ENCODE measurements around the gene CKAP2L.

Gene CKAP2L

GRCh38 chr2:112757265-112757664 is 7.1 kb downstream of the CKAP2L start:
- no peak for DNase-seq

DNA sequence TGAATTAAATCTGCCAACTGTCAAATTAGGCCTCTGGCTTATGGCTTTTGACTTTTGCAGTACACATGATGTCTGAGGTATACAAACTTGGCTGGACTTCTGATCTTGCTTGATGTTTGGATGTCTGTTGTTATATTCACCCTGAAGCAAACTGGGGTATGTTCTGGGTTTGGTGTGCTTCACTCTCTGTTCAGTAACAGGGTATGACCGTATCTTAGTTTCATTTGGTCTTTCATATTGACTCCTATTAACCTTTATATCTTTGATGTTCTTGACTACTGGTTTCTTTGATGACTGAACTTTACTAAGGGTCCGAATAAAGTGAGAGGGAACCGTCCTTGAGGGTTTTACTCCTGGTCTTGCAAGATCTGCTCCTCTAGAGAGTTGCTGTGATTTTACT is 8.2 kb downstream of the CKAP2L start:
- DNase-seq = no peak

DNA sequence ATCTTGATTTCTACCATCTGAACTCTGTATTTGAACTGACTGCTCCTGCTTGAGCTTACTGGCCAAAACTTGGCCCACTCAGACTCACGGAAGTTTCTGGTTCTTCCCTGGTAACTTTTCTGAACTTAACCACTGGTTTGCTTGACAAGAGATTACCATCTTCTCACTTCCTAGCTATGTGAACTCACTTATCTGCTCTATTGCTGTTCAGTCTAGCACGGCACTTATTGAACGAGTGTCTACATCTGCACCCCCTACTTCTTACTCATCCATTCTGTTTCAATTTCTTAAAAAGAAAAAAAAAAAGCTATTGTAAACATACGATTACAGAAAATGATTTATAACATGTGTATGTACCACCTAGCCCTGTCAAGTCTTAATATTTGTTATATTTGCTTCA is 9.0 kb downstream of the CKAP2L start:
- DNase-seq = no peak

GRCh38 chr2:112754564-112754963 is 9.8 kb downstream of the CKAP2L start:
- no peak for DNase-seq

GRCh38 chr2:112752667-112753066 is 11.7 kb downstream of the CKAP2L start:
- no peak for DNase-seq

DNA sequence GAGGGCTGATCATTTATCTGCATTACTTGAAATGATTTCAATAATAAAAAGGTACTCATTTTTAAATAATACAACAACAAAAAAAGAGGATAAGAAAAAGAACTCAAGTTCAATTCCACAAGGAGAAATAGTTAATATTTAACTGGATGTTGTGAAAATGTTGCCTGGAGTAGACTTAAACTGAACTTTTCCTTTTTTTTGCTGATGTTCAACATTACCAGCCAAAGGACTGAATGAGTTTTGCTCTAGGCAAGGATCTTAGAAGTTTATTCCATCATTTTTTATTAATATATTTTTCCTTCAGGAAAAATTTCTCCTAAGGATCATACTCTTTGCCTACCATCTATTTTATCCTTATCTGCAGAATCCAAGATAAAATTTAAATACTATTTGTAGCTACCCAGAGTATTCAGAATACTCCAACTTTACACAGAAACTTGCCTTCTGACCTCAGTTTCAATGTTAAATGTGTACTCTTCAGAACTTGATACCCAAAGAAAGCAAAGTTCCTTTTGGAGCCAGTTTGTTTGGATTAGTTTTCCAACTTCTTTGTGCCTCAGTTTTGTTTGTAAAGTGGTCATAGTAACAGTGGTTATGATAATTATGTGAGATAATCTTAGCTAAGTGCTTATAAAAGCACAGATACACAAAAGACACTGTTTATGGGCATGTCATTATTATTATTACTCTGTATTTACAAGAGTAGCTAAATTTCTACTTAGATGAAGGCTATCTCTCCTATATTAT is 12.8 kb downstream of the CKAP2L start:
- no peak for DNase-seq

GRCh38 chr2:112750560-112750843 is 13.9 kb downstream of the CKAP2L start:
- DNase-seq = no peak

DNA sequence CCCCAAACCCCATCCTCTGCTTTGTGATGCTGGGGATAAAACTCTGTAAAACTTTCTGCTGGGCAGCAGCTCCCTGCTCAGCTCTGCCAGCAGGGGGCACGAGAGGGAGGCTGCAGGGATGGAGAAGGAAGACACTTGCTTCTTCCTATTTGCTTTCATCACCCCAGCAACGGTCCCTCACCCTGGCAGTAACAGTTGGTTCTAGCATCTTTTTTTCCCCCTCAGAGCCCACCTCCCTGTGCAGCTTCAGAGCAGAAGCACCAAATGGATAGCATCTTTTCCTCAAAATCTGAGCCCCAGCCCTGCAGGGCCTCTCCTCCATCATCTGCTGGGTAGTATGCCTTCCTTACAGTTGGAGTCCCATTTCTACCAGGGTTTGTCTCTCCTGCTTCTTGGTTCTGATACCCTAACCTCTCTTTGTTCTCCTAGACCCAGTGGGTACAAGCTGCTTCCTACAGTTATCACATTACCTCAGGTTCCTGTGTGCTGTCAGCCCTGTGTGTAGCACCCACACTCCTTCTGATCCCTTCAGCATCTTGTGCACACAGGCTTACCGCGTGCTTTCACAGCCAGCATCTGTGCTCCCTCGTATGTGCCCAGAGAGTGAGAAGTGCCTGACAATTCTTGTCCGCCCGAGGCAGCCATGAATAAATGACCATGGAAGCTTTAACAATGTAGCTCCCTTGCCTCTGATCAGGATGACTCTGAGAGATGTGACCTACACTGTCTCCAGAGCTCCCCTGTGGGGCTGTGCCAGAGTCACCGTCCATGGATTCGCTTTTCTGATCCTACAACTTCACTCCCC is 14.5 kb downstream of the CKAP2L start:
- peak; percentile 78 for DNase-seq

DNA sequence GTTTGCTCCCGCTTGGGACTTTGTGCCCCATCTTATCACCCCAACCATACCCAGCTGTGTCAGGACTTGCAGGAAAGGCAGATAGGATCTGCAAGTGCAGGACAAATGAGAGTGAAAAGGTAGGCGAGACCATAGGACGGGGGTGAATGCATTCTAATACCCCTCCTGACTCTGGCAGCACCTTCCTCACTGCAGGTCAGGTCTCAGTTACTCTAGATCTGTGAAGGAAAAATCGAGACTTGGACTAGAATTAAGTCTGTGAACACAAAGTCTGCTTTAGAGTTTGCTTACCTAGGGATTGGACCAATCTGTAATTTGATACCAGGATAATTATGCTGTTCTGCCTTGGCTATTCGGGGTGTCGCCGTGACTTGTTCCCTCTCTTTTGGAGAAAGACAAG is 23.9 kb downstream of the CKAP2L start:
- DNase-seq = no peak

DNA sequence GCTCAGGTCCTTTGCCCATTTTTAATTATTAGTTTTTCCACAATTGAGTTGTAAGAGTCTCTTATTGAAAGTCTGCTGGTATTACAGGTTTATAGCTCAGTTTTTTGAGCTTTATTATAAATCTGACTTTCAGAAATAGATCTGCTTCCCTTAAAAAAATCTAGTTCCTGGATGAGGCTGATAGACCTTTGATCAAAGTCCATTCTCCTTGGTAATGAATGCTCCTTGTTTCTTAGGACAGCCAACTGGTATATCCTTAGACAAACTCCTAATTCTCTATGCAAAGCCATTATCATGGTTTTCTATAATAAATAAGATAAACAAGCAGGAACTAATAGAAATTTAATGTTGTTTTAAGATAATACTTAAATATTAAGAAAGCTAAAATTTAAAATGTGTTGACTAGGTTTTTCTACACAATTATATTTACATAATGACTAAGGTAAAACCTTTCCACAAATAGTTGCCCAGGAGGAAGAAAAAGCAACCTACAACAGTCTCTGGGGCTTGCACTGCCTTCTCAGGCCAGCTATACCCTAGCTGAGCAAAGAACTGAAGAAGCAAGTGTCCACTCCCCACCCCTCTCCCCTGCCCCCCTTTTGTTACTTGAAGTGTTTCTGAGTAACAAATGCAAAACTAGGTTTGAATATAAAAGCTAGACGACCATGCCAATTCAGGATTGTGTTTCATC is 26.7 kb downstream of the CKAP2L start:
- DNase-seq = no peak

- no peak for DNase-seq
Measured at GRCh38 chr2:112733871-112734270, 30.5 kb downstream of the CKAP2L start.

DNA sequence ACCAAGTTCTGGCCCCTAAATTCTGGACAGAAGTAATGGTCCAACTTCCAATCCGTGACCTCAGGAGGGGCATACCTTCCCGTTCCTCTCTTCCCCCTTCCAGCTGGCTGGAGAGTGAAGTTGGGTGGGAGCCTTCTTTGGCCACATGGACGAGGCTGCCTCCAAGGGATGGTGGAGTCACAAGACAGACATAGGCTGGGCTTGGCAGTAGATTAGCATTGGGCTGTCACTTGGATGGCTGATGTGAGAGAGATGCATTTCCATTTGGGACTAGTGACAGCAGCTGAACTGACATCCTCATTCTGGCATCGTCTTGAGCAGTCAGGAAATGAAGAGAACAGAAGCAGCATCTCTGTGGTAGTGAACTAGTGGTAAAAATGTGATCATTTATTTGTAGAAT is 31.0 kb downstream of the CKAP2L start:
- no peak for DNase-seq

DNA sequence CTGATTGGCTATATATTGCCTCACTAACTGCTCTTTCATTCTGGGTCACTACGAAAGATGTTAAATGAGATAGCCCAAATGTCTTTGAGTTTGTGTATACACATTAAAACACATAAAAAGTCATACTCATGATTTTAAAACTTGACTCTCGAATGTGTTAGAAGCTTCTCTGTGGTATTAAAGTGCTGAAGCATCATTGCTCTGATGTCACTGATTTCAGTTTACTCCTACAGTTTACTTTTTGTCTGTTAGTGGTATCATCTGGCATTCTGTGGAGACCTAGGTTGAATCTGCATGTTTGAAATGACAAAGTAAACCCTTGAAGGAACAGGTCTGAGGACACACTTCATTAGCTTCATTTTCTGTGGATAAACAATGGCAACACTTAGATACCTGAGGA is 32.9 kb downstream of the CKAP2L start:
- DNase-seq = no peak

DNA sequence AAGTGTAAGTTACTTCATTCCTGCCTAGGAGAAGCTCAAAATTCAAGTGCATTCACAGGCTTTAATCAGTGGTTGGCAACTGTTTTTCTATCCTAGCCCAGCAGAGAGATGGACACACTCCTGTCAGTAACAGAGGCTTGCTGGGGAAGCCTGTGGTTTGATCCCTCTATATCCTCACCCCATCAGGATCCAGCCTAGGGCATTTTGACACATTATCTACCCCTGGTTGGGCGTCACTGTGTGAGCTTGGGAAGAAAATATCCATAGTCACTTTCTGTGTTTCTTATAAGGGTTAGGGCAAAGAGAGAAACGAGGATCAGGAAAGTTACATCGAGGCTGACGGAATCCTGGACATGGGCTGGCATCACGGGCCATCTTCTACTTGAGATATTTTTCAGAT is 33.6 kb downstream of the CKAP2L start:
- no peak for DNase-seq

- DNase-seq = no peak
Measured at GRCh38 chr2:112730216-112730615, 34.2 kb downstream of the CKAP2L start.

- DNase-seq = no peak
Measured at GRCh38 chr2:112728378-112729175, 35.8 kb downstream of the CKAP2L start.

GRCh38 chr2:112728029-112728362 is 36.4 kb downstream of the CKAP2L start:
- no peak for DNase-seq

DNA sequence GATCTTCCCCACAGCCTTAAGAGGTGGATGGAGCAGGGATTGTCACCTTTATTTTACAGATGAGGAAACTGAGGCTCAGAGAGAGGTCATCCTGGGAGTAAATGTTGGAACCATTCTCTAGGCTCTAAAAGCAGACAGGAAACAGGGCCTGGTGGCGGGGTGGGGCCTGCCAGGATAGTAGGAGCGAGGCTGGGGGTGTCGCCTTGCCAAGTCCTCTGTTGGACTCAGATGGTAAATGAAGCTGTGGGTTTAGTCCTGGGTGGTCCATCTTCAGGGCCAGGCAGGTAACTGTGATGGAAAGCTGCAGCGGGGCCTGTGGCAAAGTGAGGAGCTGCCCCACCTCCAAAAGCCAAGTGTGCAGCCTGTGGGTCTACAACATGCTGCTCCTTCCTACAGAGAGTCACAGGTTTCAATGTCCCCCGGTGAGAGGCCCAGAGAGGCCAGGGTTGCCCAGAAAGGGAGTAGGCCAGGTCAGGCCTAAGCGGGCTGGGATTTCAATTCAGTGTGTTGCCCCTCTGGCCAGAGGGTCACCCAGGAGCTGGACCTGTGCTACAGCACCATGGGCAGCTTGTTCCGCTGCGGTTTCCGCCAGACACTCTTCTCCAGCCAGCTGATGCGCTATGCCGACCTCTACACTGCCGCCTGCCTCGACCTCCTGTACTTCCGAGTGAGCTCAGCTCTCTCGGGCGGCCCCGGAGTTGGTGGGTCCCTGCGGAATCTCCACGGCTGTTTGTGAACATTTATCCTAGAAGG is 37.0 kb downstream of the CKAP2L start:
- no peak for DNase-seq

- DNase-seq = peak; percentile 92
Measured at GRCh38 chr2:112726487-112727190, 37.8 kb downstream of the CKAP2L start.

DNA sequence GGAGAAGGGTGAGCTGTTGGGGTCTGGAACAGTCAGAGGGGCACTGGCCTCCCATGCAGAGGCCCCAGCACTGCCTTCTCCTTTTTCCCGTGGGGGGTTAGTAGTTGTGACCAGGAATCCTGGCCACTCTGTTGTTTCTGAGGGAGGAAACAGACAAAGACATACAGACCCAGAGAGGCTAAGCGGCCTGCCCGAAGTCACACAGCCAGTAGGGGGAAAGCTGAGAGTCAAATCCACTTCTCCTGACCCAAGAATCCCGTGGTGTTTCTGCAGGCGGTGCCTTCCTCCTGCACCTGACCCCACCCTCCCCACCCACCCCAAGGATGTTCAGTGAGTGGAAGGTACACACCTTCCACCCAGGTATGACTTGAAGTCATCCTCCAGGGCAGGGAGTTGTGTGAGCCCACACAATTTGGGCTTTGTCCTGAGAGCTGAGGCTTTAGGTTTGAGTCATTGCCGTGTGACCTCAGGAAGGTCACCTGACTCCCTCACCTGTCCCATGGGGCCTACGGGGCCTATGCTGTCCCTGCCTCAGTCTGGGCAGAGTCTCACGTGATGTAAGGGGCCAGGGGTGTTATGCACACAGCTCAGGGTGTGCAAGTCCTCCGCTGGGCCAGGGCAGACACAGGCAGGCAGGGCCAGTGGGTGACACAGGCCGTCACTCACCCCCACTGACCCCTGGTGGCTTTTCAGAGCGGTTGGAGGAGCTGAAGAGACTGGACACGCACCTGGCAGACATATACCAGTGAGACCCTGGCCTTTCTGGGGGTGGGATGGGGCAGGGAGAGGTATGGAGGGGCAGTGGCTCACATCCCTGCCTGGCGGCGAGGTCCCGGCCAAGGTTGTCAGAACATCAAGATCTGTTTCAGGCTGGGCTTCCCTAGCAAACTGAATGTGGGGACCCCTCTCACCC is 38.6 kb downstream of the CKAP2L start:
- DNase-seq = no peak
